HCT116 (cell line): ENCODE data around the gene EVPLL.

Source experiments
- ATF3 ChIP-seq: IDR thresholded peaks from 2 replicates; pipeline ENCODE4 v1.6.1; 2012
- CTCF ChIP-seq, 3 experiments: fragments of 200-600 bp in 1 of 3; sonication (generic) in 1 of 3; IDR thresholded peaks in 2 of 3; conservative IDR thresholded peaks in 1 of 3; 2 replicates each; pipeline ENCODE4 v1.5.1; 2012 to 2017; ENCODE audit warnings: low read depth in 2 of 3, low read length in 2 of 3, antibody characterized with exemption in 1 of 3, borderline replicate concordance in 1 of 3, control low read depth in 1 of 3, mild to moderate bottlenecking in 1 of 3, mixed read lengths in 1 of 3, mixed run types in 1 of 3, moderate library complexity in 1 of 3; ENCODE audit not compliant: insufficient read depth in 1 of 3
- MAX ChIP-seq: IDR thresholded peaks from 2 replicates; pipeline ENCODE4 v1.6.1; 2012
- POLR2AphosphoS5 ChIP-seq: IDR thresholded peaks from 2 replicates; pipeline ENCODE4 v1.6.1; 2011; ENCODE audit warnings: mild to moderate bottlenecking, low read depth, low read length, moderate library complexity
- REST ChIP-seq: IDR thresholded peaks from 2 replicates; pipeline ENCODE4 v1.6.1; 2012; ENCODE audit warnings: low read depth

GRCh38 chr17:18381158-18381952 is 3.8 kb downstream of the EVPLL start:
- no peak for TF ChIP-seq POLR2AphosphoS5
- TF ChIP-seq ATF3 = no peak
- no peak for TF ChIP-seq MAX
- TF ChIP-seq CTCF (IDR thresholded peaks at IDR 0.05 in 2 of 3, conservative IDR thresholded peaks at IDR 0.05 in 1 of 3; ENCODE audit: borderline replicate concordance in 1 of 3, insufficient read depth in 1 of 3, low read depth in 2 of 3, low read length in 2 of 3) = no peak
- no peak for TF ChIP-seq REST
